WTC11 (cell line): Measurements from ENCODE around the gene ACCSL. TPM values are rescaled to one million over a fixed set of nuclear protein-coding genes. Genes with fewer than 3 reads are reported as not detected.

ENCODE experiments used
- AFF4 ChIP-seq: sonication (generic); formaldehyde crosslinking; IDR thresholded peaks from 2 replicates; pipeline ENCODE4 v1.8.1; 2023; ENCODE audit warnings: mild to moderate bottlenecking, missing genetic modification reagents, borderline replicate concordance
- ARID4B ChIP-seq: sonication (generic); formaldehyde crosslinking; IDR thresholded peaks from 2 replicates; pipeline ENCODE4 v1.8.0; 2023; ENCODE audit warnings: missing genetic modification reagents, mild to moderate bottlenecking, borderline replicate concordance
- ATF1 ChIP-seq: sonication (generic); formaldehyde crosslinking; IDR thresholded peaks from 2 replicates; pipeline ENCODE4 v1.8.1; 2023; ENCODE audit warnings: mild to moderate bottlenecking, moderate library complexity, missing genetic modification reagents
- E2F5 ChIP-seq: sonication (generic); formaldehyde crosslinking; IDR thresholded peaks from 2 replicates; pipeline ENCODE4 v1.8.1; 2022; ENCODE audit warnings: mild to moderate bottlenecking, moderate library complexity, missing genetic modification reagents
- ELF4 ChIP-seq: sonication (generic); formaldehyde crosslinking; IDR thresholded peaks from 2 replicates; pipeline ENCODE4 v1.8.1; 2022; ENCODE audit warnings: low read depth, mild to moderate bottlenecking, moderate library complexity, missing genetic modification reagents
- ERG ChIP-seq: fragments of 250-450 bp; sonication (Bioruptor Pico); IDR thresholded peaks from 2 replicates; pipeline ENCODE4 v1.8.0; 2021; ENCODE audit warnings: mild to moderate bottlenecking
- FOXP1 ChIP-seq: sonication (generic); formaldehyde crosslinking; IDR thresholded peaks from 2 replicates; pipeline ENCODE4 v1.8.0; 2022; ENCODE audit warnings: missing genetic modification reagents, mild to moderate bottlenecking, moderate library complexity, borderline replicate concordance
- GTF2I ChIP-seq: fragments of 250-450 bp; sonication (Bioruptor Pico); conservative IDR thresholded peaks from 2 replicates; pipeline ENCODE4 v1.4.0; 2021; ENCODE audit warnings: mild to moderate bottlenecking
- JAZF1 ChIP-seq: fragments of 250-450 bp; sonication (Bioruptor Pico); IDR thresholded peaks from 2 replicates; pipeline ENCODE4 v1.9.0; 2021; ENCODE audit warnings: moderate library complexity, mild to moderate bottlenecking, inconsistent platforms
- JUN ChIP-seq: sonication (generic); formaldehyde crosslinking; IDR thresholded peaks from 2 replicates; pipeline ENCODE4 v1.8.0; 2023; ENCODE audit warnings: mild to moderate bottlenecking, missing genetic modification reagents
- KAT7 ChIP-seq: sonication (generic); formaldehyde crosslinking; IDR thresholded peaks from 2 replicates; pipeline ENCODE4 v1.8.1; 2023; ENCODE audit warnings: missing genetic modification reagents, mild to moderate bottlenecking, borderline replicate concordance
- NFATC4 ChIP-seq: fragments of 250-450 bp; sonication (Bioruptor Pico); IDR thresholded peaks from 2 replicates; pipeline ENCODE4 v1.9.0; 2021; ENCODE audit warnings: mild to moderate bottlenecking
- NFE2L1 ChIP-seq: sonication (generic); formaldehyde crosslinking; IDR thresholded peaks from 2 replicates; pipeline ENCODE4 v1.8.1; 2023; ENCODE audit warnings: missing genetic modification reagents
- NFYB ChIP-seq: sonication (generic); formaldehyde crosslinking; conservative IDR thresholded peaks from 2 replicates; pipeline ENCODE4 v1.8.0; 2022; ENCODE audit warnings: low read depth, missing genetic modification reagents
- NR2C2 ChIP-seq: sonication (generic); formaldehyde crosslinking; IDR thresholded peaks from 2 replicates; pipeline ENCODE4 v1.8.0; 2022; ENCODE audit warnings: mild to moderate bottlenecking, missing genetic modification reagents
- NR3C1 ChIP-seq: sonication (generic); formaldehyde crosslinking; conservative IDR thresholded peaks from 2 replicates; pipeline ENCODE4 v1.8.1; 2023; ENCODE audit warnings: low read depth, mild to moderate bottlenecking, missing genetic modification reagents
- PRRX2 ChIP-seq: fragments of 250-450 bp; sonication (Bioruptor Pico); IDR thresholded peaks from 2 replicates; pipeline ENCODE4 v1.8.0; 2021; ENCODE audit warnings: mild to moderate bottlenecking
- RORB ChIP-seq: fragments of 250-450 bp; sonication (Bioruptor Pico); IDR thresholded peaks from 2 replicates; pipeline ENCODE4 v1.9.0; 2021; ENCODE audit warnings: mild to moderate bottlenecking
- SMAD3 ChIP-seq: sonication (generic); formaldehyde crosslinking; IDR thresholded peaks from 2 replicates; pipeline ENCODE4 v1.8.0; 2022; ENCODE audit warnings: missing genetic modification reagents, mild to moderate bottlenecking, borderline replicate concordance
- SMAD4 ChIP-seq: sonication (generic); formaldehyde crosslinking; IDR thresholded peaks from 2 replicates; pipeline ENCODE4 v1.8.0; 2022; ENCODE audit warnings: mild to moderate bottlenecking, missing genetic modification reagents
- TEAD4 ChIP-seq: sonication (generic); formaldehyde crosslinking; IDR thresholded peaks from 2 replicates; pipeline ENCODE4 v1.8.0; 2022; ENCODE audit warnings: mild to moderate bottlenecking, missing genetic modification reagents
- ZBTB21 ChIP-seq: sonication (generic); formaldehyde crosslinking; IDR thresholded peaks from 2 replicates; pipeline ENCODE4 v1.8.1; 2023; ENCODE audit warnings: mild to moderate bottlenecking, missing genetic modification reagents, borderline replicate concordance
- ZNF396 ChIP-seq: fragments of 250-450 bp; sonication (Bioruptor Pico); IDR thresholded peaks from 2 replicates; pipeline ENCODE4 v1.8.0; 2021; ENCODE audit warnings: mild to moderate bottlenecking, moderate library complexity, borderline replicate concordance
- ZNF512 ChIP-seq: sonication (generic); formaldehyde crosslinking; IDR thresholded peaks from 2 replicates; pipeline ENCODE4 v1.8.1; 2022; ENCODE audit warnings: missing genetic modification reagents, borderline replicate concordance
- total RNA-seq: library from RNA; stranded (reverse); gene quantifications from 3 replicates; pipeline ENCODE4 v1.2.3, GENCODE V29; 2021

Gene ACCSL
- total RNA-seq, 1 experiment from 2014 or later: not detected

- TF ChIP-seq AFF4: no peak
- TF ChIP-seq NR2C2 (CRISPR knock-in tag): no peak
- TF ChIP-seq ZNF396 (CRISPR knock-in tag): no peak
- TF ChIP-seq JAZF1 (CRISPR knock-in tag): no peak
- no peak for TF ChIP-seq NFATC4 (CRISPR knock-in tag)
- TF ChIP-seq FOXP1: peak; percentile 81
- TF ChIP-seq ERG: no peak
- 0 out of 2 replicates have a peak, but pooled peaks have one; percentile 61 for TF ChIP-seq NFE2L1 (CRISPR knock-in tag)
- TF ChIP-seq ZNF512 (CRISPR knock-in tag): 0 out of 2 replicates have a peak, but pooled peaks have one; percentile 52
- no peak for TF ChIP-seq ATF1 (CRISPR knock-in tag)
- peak; percentile 76; the same call in 1 of the 2 replicates for TF ChIP-seq E2F5 (CRISPR knock-in tag)
- no peak for TF ChIP-seq TEAD4
- no peak for TF ChIP-seq ELF4 (CRISPR knock-in tag)
- no peak for TF ChIP-seq ZBTB21 (CRISPR knock-in tag)
- peak; percentile 94; the same call in 1 of the 2 replicates for TF ChIP-seq KAT7 (CRISPR knock-in tag)
- TF ChIP-seq SMAD3: no peak
- no peak for TF ChIP-seq NR3C1 (CRISPR knock-in tag)
- TF ChIP-seq RORB (CRISPR knock-in tag): no peak
- peak; percentile 35; the same call in 1 of the 2 replicates for TF ChIP-seq ARID4B (CRISPR knock-in tag)
- TF ChIP-seq GTF2I (CRISPR knock-in tag): no peak
- TF ChIP-seq PRRX2 (CRISPR knock-in tag): no peak
- TF ChIP-seq NFYB (CRISPR knock-in tag): 0 out of 2 replicates have a peak, but pooled peaks have one; percentile 6
- no peak for TF ChIP-seq JUN (CRISPR knock-in tag)
- no peak for TF ChIP-seq SMAD4 (CRISPR knock-in tag)
Observed at GRCh38 chr11:44065841-44066731, 18.3 kb downstream of the ACCSL start, which contains the start of gene ACCS (continued).
